ENCODE results near the gene DYSF. TPM values are rescaled to one million over a fixed set of nuclear protein-coding genes. Genes with fewer than 3 reads are reported as not detected.

Gene DYSF
- total and polyA plus RNA-seq, 2 donors (not counting 1 experiment from before 2014, with no cell fraction given) = 0.17 to 0.43 TPM

GRCh38 chr2:71716697-71717624 lies 263.6 kb downstream of the DYSF start:
- no peak for DNase-seq
- H3K4me2 ChIP-seq (replicated peaks; ENCODE audit: low read depth, low read length, poor library complexity, severe bottlenecking) = no peak overlapping the region
- no peak overlapping the region for H3K9ac ChIP-seq (ENCODE audit: low read length)
- no peak for ATAC-seq (ENCODE audit: low read depth)
- no peak overlapping the region for H2AFZ ChIP-seq (ENCODE audit: insufficient read depth, low read depth, low read length, poor library complexity, severe bottlenecking)
- H3K79me2 ChIP-seq (ENCODE audit: control insufficient read depth, insufficient read depth, low read length) = no peaks in the 10 kb centered on the region
- no peaks in the 10 kb centered on the region for H3K36me3 ChIP-seq (replicated peaks in 1 of 2; ENCODE audit: control extremely low read depth in 1 of 2, control insufficient read depth in 1 of 2, extremely low read depth in 1 of 2, insufficient read depth in 2 of 2, low read length in 1 of 2)
- POLR2A ChIA-PET = no interaction called here
- no peak overlapping the region for H3K27ac ChIP-seq (ENCODE audit: low read length in 2 of 2)
- Mint-ChIP-seq H3K4me3 (no peak overlapping the region), H3K4me1 (no peaks in the 10 kb centered on the region), H3K9me3 (ENCODE audit: insufficient read depth) (no peaks in the 10 kb centered on the region), H3K27me3 (peaks cover 4% of the 10 kb centered on the region), H3K27ac (no peak overlapping the region)
- WGBS (ENCODE audit: insufficient coverage) = 78% methylated on average over 14 of the region's 17 CpGs
- no peak overlapping the region for H3K4me3 ChIP-seq (ENCODE audit: control extremely low read depth in 1 of 5, extremely low read depth in 1 of 5, insufficient read depth in 1 of 5, low read depth in 2 of 5, low read length in 4 of 5)
- no peaks in the 10 kb centered on the region for H4K20me1 ChIP-seq (ENCODE audit: control insufficient read depth, insufficient read depth, low read length, poor library complexity, severe bottlenecking)
- no peak for TF ChIP-seq CTCF (IDR thresholded peaks at IDR 0.05)
- TF ChIP-seq EZH2 (IDR thresholded peaks at IDR 0.05; ENCODE audit: borderline replicate concordance, insufficient read depth, low read depth, low read length, poor library complexity, severe bottlenecking) = no peak
- intact Hi-C loops (cut with micrococcal nuclease) = no loop called here
- peaks cover 0 to 5% (median 0%) of the 10 kb centered on the region in 3 donors for H3K9me3 ChIP-seq (ENCODE audit: control extremely low read depth in 1 of 3, control insufficient read depth in 2 of 3, insufficient read depth in 1 of 3, low read length in 2 of 3)
- CTCF ChIA-PET = no interaction called here
- peaks cover 0 to 3% (median 0%) of the 10 kb centered on the region in 4 experiments for H3K27me3 ChIP-seq (replicated peaks in 1 of 4; ENCODE audit: control extremely low read depth in 1 of 4, control insufficient read depth in 3 of 4, insufficient read depth in 4 of 4, low read length in 3 of 4)
- no peaks in the 10 kb centered on the region for H3K4me1 ChIP-seq (ENCODE audit: control insufficient read depth in 2 of 2, insufficient read depth in 2 of 2, low read length in 2 of 2)

GRCh38 chr2:71718686-71719085 lies 265.3 kb downstream of the DYSF start:
- DNase-seq = no peak
- Histone ChIP-seq H3K9ac (ENCODE audit: low read length) (no peak overlapping the region), H3K4me2 (replicated peaks; ENCODE audit: low read depth, low read length, poor library complexity, severe bottlenecking) (no peak overlapping the region), H3K9me3 (ENCODE audit: control extremely low read depth in 1 of 3, control insufficient read depth in 2 of 3, insufficient read depth in 1 of 3, low read length in 2 of 3) (peaks cover 0 to 5% (median 0%) of the 10 kb centered on the region in 3 donors), H3K4me1 (ENCODE audit: control insufficient read depth in 2 of 2, insufficient read depth in 2 of 2, low read length in 2 of 2) (no peaks in the 10 kb centered on the region), H3K27me3 (replicated peaks in 1 of 4; ENCODE audit: control extremely low read depth in 1 of 4, control insufficient read depth in 3 of 4, insufficient read depth in 4 of 4, low read length in 3 of 4) (peaks cover 0 to 3% (median 0%) of the 10 kb centered on the region in 4 experiments), H3K4me3 (ENCODE audit: control extremely low read depth in 1 of 5, extremely low read depth in 1 of 5, insufficient read depth in 1 of 5, low read depth in 2 of 5, low read length in 4 of 5) (no peak overlapping the region), H2AFZ (ENCODE audit: insufficient read depth, low read depth, low read length, poor library complexity, severe bottlenecking) (no peak overlapping the region), H3K36me3 (replicated peaks in 1 of 2; ENCODE audit: control extremely low read depth in 1 of 2, control insufficient read depth in 1 of 2, extremely low read depth in 1 of 2, insufficient read depth in 2 of 2, low read length in 1 of 2) (no peaks in the 10 kb centered on the region), H3K79me2 (ENCODE audit: control insufficient read depth, insufficient read depth, low read length) (no peaks in the 10 kb centered on the region), H4K20me1 (ENCODE audit: control insufficient read depth, insufficient read depth, low read length, poor library complexity, severe bottlenecking) (no peaks in the 10 kb centered on the region), H3K27ac (ENCODE audit: low read length in 2 of 2) (no peak overlapping the region)
- no peak for ATAC-seq (ENCODE audit: low read depth)
- Mint-ChIP-seq H3K27ac (no peak overlapping the region), H3K4me3 (no peak overlapping the region), H3K9me3 (ENCODE audit: insufficient read depth) (peaks cover 2% of the 10 kb centered on the region), H3K4me1 (no peaks in the 10 kb centered on the region), H3K27me3 (no peaks in the 10 kb centered on the region)
- ChIA-PET CTCF (no interaction called here), POLR2A (no interaction called here)
- TF ChIP-seq CTCF (IDR thresholded peaks at IDR 0.05) (no peak), EZH2 (IDR thresholded peaks at IDR 0.05; ENCODE audit: borderline replicate concordance, insufficient read depth, low read depth, low read length, poor library complexity, severe bottlenecking) (no peak)
- WGBS (ENCODE audit: insufficient coverage) = no CpG with 5 or more reads among the region's 1 CpG
- intact Hi-C loops (cut with micrococcal nuclease) = no loop called here

Data from B cell (primary cell).